ENCODE data around the gene JAK1.

The JAK1 gene

DNA sequence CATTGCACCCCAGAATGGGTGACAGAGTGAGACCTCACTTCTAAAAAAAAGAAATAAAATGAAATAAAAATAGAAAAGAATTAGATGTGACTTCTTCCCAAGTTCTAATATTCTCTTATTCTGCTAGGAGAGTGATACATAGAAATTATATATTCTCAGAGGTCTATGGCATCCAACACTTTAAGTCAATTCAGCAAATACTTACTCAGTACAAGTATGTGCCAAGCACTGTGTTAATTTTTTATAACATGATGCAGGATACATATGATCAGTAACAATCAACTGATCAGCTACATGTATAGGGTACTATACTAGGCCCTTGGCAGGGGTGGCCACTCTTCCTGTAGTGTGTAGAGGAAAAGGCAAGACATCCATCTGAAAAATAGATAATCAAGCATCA lies 13.0 kb upstream of the JAK1 start:
- DNase-seq = no peak

- no peak for DNase-seq
Measured at GRCh38 chr1:64976361-64976760, 10.0 kb upstream of the JAK1 start.

DNA sequence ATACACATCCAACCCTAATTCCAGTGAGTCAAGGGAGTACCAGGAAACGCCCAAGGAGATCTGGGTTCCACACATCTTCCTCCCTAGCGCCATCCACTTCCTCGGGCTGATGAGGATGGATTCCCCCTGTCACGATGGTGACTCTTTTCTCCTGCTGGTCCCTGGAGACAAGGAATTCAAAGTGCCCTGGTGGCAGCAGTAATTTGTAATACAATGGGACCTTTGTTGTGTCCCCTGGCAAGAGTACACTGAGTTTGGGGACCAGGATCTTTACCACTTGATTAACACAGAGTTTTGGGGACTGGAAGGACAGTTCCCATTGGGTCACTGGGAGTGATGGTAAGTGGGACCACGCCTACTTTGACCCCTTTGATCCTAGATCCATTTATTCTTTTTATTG lies 9.4 kb upstream of the JAK1 start:
- DNase-seq = no peak

DNA sequence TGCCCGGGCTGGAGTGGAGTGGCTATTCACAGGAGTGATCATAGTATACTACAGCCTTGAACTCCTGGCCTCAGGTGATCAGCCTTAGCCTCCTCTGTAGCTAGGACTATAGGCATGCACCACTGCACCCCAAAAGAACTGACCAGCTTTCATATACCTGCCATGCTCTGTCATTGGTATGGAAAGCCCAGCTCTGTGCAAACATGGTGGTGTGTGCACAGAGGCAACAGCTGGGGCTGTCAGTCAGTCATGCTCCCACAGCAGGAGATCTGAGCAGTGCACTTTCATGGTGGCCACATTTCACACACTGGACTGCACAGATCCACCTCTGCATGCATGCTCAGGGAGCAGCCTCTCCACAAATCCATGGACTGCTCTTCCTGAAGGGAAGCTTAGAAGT lies 8.8 kb upstream of the JAK1 start:
- DNase-seq = no peak

DNA sequence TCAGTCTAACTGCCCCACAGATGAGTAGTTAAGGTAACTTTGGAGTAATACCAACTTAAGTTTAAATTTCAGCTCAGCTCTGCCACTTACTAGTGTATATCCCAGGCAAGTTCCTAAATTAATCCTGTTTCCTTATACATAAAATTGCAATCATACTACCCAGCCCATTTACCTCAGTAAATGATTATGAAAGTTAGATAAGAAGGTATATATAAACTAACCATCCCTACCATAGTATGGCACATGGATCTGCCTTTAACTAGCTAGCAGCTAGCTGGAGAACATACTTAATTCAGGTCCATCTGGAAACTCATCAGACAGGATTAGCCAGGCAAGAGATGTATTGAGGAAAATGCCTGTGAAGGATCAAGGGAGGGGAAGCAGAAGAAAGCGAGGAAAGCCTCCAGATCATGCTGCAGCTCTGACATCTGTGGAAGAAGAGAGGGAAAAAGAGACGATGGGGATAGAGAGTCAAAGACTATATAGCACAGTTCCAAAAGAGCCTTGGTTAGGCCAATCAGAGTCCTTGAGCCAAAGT lies 8.0 kb upstream of the JAK1 start:
- no peak for DNase-seq

- DNase-seq = no peak
Measured at GRCh38 chr1:64973061-64973647, 6.8 kb upstream of the JAK1 start.

GRCh38 chr1:64969305-64970046 lies 3.1 kb upstream of the JAK1 start:
- no peak for DNase-seq

DNA sequence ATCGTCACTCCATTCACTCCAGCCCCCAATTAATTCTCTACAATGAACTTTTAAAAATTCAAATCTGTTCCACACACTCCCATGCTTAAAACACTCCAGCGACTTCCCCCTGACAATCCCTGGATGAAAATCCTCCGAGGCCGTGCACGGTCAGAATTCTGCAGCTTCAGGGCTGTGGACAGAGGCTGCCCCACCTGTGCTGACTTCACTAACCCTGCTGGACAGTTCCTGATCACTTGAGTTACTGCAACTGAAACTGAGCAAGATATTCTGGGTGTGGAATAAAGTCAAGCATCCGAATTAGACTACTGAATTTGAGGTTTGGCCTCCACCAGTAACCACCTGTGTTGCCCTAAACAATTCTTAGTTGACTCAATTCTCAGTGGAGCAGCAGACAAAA lies 1.0 kb upstream of the JAK1 start:
- DNase-seq = no peak

DNA sequence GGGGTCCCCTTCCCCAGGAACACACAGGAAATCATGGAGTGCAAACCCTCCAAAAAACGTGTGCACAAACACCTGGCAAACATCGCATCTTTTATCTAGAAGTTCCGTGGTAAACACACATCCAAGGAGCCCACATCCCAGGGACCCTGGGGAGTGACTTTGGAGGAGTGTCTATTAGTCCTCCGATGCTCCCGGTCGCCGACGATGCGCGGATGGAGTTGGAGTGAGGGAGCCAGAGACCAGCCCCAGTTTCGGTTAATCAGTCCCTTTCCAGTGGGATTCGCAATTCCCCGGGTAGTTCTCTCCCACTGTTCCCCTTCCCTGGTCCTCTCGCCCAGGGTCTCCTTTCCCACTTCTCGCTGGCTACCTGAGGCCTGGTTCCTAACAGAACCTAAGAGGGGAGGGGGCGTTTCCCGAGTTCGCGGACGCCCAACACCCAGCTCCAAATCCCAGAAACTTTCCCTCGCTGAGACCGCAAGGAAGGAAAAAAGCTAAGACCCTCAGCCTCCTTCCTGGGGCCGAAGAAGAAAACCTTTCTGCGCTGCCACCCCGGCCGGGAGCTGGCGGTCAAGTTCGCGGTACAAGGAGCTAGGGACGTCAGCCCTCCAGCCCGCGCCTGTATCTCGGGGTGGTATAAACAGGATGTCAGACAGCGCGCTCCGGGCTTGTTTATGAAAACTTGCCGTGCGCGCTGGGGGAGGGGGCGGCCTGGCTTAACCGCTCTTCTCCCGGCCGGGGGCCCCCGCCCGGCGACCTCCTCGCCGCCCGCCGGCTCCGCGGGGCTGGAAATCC lies 787 bp downstream of the JAK1 start:
- peak; percentile 58 for DNase-seq

DNA sequence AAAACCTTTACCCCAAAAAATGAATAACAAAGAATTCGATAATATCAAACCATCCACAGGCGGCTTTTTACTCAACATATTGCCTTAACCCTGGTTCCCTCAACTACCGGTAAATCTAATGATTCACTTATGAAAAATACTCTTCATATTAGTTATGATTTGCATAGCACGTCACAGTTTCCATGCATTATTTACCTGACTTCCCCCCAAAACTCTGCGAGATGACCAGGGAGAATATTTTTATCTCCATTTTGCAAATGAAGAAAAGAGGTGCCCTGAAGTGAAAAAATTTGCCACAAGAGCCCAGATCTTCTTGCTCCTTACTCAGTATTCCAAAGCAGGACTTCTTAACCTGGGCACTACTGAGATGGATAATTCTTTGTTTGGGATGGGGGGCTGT lies 2.9 kb downstream of the JAK1 start:
- DNase-seq = no peak

DNA sequence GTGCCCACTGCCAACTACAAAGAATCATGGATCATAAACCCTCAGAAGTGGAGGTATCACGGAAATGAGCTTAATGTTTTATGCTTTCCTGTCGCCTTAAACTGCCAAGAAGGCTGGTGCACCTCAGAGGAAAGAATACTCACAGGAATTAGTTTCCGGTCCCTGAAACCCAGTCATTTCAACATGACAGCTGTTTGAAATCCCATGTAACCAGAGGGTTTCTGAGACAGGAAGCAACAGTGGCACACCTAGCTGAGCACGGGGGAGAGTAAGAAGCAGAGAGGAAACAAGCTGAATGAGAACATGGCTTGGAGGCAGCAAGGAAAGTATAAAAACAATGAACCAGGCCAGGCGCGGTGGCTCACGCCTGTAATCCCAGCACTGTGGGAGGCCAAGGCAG lies 3.9 kb downstream of the JAK1 start:
- DNase-seq = no peak

GRCh38 chr1:64961923-64962322 lies 4.4 kb downstream of the JAK1 start:
- no peak for DNase-seq

DNA sequence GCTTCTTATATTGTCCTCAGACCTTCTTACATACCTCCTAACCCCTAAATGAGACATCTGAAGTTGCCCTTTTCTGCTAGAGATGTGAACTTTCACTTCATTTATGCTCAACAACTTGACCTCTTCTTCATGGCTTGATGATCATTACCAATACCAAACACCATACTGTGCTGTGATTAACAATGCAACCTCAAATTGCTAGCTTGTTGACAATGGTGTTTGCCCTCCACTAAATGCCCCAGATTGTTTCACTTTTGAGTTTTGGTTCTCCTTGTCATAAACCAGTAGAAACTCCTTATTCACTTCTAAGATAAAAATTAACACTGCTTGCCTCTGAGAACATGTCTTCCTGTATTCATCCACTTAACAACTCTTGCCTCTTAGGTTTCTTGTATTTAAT lies 5.6 kb downstream of the JAK1 start:
- DNase-seq = no peak

DNA sequence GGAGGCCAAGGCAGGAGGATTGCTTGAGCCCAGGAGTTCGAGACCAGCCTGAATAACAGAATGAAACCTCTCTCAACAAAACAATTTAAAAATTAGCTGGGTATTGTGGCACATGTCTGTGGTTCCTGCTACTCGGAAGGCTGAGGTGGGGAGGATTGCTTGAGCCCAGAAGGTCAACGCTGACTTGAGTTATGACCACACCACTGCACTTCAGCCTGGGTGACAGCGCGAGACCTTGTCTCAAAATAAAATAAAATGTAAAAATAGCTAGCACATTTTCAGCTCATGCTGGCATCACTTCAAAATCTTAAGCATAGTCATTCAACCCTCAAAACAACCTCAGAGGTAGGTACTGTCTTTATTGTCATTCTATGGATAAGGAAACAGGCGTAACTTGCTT lies 6.4 kb downstream of the JAK1 start:
- no peak for DNase-seq

DNA sequence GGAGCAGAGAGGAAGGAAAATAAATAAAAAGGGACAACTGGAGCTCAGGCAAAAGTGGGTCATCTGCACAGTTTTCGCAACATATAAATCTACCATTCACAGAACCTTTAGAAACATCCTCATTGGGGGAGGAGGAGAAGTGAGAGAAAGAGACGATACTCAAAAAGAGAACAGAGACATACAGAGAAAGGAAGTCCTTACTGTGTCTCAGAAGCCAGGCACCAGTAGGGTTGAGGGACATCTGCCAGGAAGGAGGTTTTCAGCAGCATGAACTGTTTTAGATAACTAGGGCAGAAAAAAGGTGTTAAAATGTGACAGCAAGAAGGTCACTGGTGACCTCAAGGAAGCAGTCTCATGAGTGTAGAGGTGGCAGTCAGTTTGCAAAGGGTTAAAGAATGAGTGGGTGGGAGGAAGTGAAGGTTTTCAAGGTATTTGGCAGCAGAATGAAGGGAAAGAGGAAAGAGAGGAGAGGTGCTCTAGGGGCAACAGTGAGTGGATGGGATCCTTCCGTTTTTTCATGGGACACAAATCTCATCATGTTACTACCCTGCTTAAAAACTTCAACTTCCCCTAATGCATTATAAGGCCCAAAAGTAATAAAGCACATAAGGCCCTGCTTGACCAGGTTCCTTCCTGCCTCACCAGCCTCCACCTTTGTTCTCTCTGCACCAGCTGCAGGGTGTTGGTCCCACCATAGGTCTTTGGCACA lies 9.5 kb downstream of the JAK1 start:
- no peak for DNase-seq

- DNase-seq = peak; percentile 65
Measured at GRCh38 chr1:64956010-64956640, 10.2 kb downstream of the JAK1 start.

DNA sequence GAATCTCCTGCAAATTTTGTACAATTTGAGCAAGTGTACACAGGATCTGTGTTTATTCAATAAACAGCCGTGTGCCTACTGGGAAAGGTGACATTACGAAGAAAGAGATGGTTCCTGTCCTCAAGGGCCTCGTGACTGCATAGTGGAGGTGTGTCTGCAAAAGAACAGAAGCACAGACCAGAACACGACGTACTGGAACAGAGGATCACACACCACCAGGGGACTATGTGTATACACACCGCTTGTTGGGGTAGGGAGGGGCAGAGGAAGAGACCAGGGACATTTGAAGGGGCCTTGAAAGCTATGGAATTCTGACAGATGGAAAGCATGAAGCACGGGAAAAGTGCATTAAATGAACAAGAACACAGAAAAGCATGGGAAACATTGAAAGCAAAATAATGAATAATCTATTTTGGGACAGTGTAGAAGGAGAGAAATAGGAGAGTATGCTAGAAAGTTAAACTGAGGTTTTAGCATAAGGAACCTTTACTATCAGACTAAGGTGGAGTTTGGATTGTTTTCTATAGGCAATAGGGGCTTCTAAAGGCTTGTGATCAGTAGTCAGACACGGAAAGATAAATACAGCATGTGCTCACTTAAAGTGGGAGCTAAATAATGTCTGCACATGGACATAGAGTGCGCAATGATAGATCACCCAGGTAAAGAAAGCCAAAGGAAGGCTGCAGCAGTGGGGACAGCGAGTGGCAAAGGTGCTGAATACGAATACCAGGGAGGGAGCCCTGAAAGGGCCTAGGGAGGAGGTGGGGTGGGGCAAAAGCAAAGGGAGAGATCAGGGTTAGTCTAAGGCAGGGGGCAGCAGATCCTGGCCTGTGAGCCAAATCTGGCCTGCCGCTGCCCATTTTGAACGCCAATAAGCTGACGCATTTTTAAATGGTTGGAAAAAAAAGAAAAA lies 11.0 kb downstream of the JAK1 start:
- no peak for DNase-seq

GRCh38 chr1:64953241-64953640 lies 13.1 kb downstream of the JAK1 start:
- DNase-seq = no peak

- no peak for DNase-seq
Measured at GRCh38 chr1:64950284-64950809, 16.0 kb downstream of the JAK1 start.

GRCh38 chr1:64948905-64949833 lies 17.2 kb downstream of the JAK1 start:
- peak; percentile 33 for DNase-seq

All from fibroblast of skin of back (primary cell).